Neural cell (in vitro differentiated cells): Measurements from ENCODE around the gene SERTAD2. TPM values are rescaled to one million over a fixed set of nuclear protein-coding genes. Genes with fewer than 3 reads are reported as not detected.

Experiments used
- H2AFZ ChIP-seq: fragments of 200-600, 300-800 bp; sonication (generic), shearing (Covaris generic); 2 replicates; pipeline ENCODE4 v1.6.0; 2014; ENCODE audit warnings: low read depth, mild to moderate bottlenecking, antibody characterized with exemption, low read length, moderate library complexity
- H3F3A ChIP-seq: fragments of 200-600 bp; shearing (Covaris generic); 2 replicates; pipeline ENCODE4 v1.6.1; 2016; ENCODE audit warnings: mild to moderate bottlenecking, moderate library complexity, mixed read lengths, antibody characterized with exemption, low read length; ENCODE audit not compliant: insufficient read depth, poor library complexity, severe bottlenecking
- H3K27ac ChIP-seq: fragments of 200-600, 300-800 bp; sonication (generic), shearing (Covaris generic); 2 replicates; pipeline ENCODE4 v1.5.1; 2014; ENCODE audit warnings: mild to moderate bottlenecking, low read length, moderate library complexity
- H3K27me3 ChIP-seq: fragments of 300-800, 200-600 bp; sonication (generic), shearing (Covaris generic); 2 replicates; pipeline ENCODE4 v1.6.0; 2014; ENCODE audit warnings: mild to moderate bottlenecking, low read depth, low read length, moderate library complexity; ENCODE audit not compliant: insufficient read depth
- H3K36me3 ChIP-seq: fragments of 300-800, 200-600 bp; sonication (generic), shearing (Covaris generic); 2 replicates; pipeline ENCODE4 v1.5.1; 2014; ENCODE audit warnings: mild to moderate bottlenecking, antibody characterized with exemption, low read length, moderate library complexity; ENCODE audit not compliant: insufficient read depth
- H3K4me2 ChIP-seq: fragments of 300-800, 200-600 bp; sonication (generic), shearing (Covaris generic); 2 replicates; pipeline ENCODE4 v1.6.0; 2014; ENCODE audit warnings: mild to moderate bottlenecking, low read length
- H3K4me3 ChIP-seq: fragments of 300-800, 200-600 bp; sonication (generic), shearing (Covaris generic); 2 replicates; pipeline ENCODE4 v1.5.1; 2014; ENCODE audit warnings: mild to moderate bottlenecking, low read length, moderate library complexity
- H3K79me2 ChIP-seq: fragments of 200-600 bp; shearing (Covaris generic); replicated peaks from 2 replicates; pipeline ENCODE4 v1.6.0; 2014; ENCODE audit warnings: mild to moderate bottlenecking, low read length, moderate library complexity; ENCODE audit not compliant: insufficient read depth
- H3K9ac ChIP-seq: fragments of 300-800, 200-600 bp; sonication (generic), shearing (Covaris generic); 2 replicates; pipeline ENCODE4 v1.6.1; 2016; ENCODE audit warnings: mild to moderate bottlenecking, low read length, mixed read lengths
- H3K9me2 ChIP-seq: fragments of 200-600 bp; shearing (Covaris generic); 2 replicates; pipeline ENCODE4 v1.6.1; 2016; ENCODE audit warnings: mild to moderate bottlenecking, low read length, mixed read lengths; ENCODE audit not compliant: insufficient read depth
- H3K9me3 ChIP-seq: fragments of 200-600, 300-800 bp; sonication (generic), shearing (Covaris generic); 2 replicates; pipeline ENCODE4 v1.6.1; 2016; ENCODE audit warnings: mild to moderate bottlenecking, mixed run types, low read length, moderate library complexity, mixed read lengths
- H4K20me1 ChIP-seq: fragments of 200-600 bp; shearing (Covaris generic); 2 replicates; pipeline ENCODE4 v1.6.1; 2016; ENCODE audit warnings: mild to moderate bottlenecking, mixed run types; ENCODE audit not compliant: insufficient read depth
- EP300 ChIP-seq: fragments of 450-650 bp; conservative IDR thresholded peaks from 2 replicates; pipeline ENCODE4 v1.6.1; 2014; ENCODE audit warnings: antibody characterized with exemption, mild to moderate bottlenecking, moderate library complexity; ENCODE audit not compliant: poor library complexity, severe bottlenecking
- EZH2 ChIP-seq: fragments of 200-600, 300-800 bp; shearing (Covaris generic), sonication (generic); IDR thresholded peaks from 2 replicates; pipeline ENCODE4 v1.6.1; 2014; ENCODE audit warnings: antibody characterized with exemption, low read length, borderline replicate concordance, mild to moderate bottlenecking; ENCODE audit not compliant: insufficient read depth, poor library complexity, severe bottlenecking
- MXI1 ChIP-seq: fragments of 450-650 bp; conservative IDR thresholded peaks from 2 replicates; pipeline ENCODE4 v1.6.1; 2014; ENCODE audit warnings: antibody characterized with exemption, mild to moderate bottlenecking; ENCODE audit not compliant: poor library complexity, severe bottlenecking
- POLR2AphosphoS5 ChIP-seq: IDR thresholded peaks from 2 replicates; pipeline ENCODE4 v1.6.1; 2012
- RAD21 ChIP-seq: fragments of 450-650 bp; conservative IDR thresholded peaks from 2 replicates; pipeline ENCODE4 v1.6.1; 2014; ENCODE audit warnings: antibody characterized with exemption, mild to moderate bottlenecking, moderate library complexity
- REST ChIP-seq: IDR thresholded peaks from 2 replicates; pipeline ENCODE4 v1.6.1; 2012; ENCODE audit warnings: borderline replicate concordance
- TAF1 ChIP-seq: IDR thresholded peaks from 2 replicates; pipeline ENCODE4 v1.6.1; 2012; ENCODE audit warnings: low read depth
- polyA plus RNA-seq: library from polyadenylated mRNA; depleted of rRNA; stranded (reverse); fragments of >200 nt; gene quantifications from 2 replicates; pipeline ENCODE4 v1.2.3, GENCODE V29; 2014
- TF ChIP-seq, protein P1 (sequence below): fragments of 450-650 bp; IDR thresholded peaks from 2 replicates; pipeline ENCODE4 v1.5.1; 2014; ENCODE audit warnings: antibody characterized with exemption, mild to moderate bottlenecking, moderate library complexity; ENCODE audit not compliant: poor library complexity, severe bottlenecking

SERTAD2 gene
- polyA plus RNA-seq, 1 donor from 2014 or later, result 4.7 TPM

DNA sequence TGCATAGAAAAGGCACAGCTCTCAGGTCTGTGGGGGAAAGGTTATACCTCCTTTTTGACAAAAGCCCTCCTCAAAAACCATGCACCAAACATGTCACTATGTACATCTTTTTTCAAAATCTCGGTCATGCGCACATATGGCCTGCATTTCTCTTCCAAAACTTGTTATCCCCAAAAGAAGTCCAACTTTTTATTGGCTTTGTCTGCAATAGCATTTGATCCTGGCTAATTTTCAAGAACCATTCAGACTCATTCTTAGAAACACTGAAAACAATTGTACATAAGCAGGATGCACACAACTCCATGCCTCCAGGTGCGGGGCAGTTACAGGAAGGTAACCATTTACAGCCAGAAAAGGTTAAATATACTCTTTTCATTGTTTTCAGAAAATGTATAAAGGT, 21.9 kb downstream of the SERTAD2 start:
- no peak overlapping the region for H3K4me2 ChIP-seq
- H3K27ac ChIP-seq, result no peak overlapping the region
- no peaks in the 10 kb centered on the region for H3K79me2 ChIP-seq
- no peaks in the 10 kb centered on the region for H4K20me1 ChIP-seq
- peaks cover 4% of the 10 kb centered on the region for H3K36me3 ChIP-seq
- TF ChIP-seq EP300, result no peak
- no peaks in the 10 kb centered on the region for H3K9me2 ChIP-seq
- H3K9ac ChIP-seq, result no peak overlapping the region
- no peaks in the 10 kb centered on the region for H3K27me3 ChIP-seq
- H3K4me3 ChIP-seq, result no peak overlapping the region
- no peaks in the 10 kb centered on the region for H3K9me3 ChIP-seq
- no peaks in the 10 kb centered on the region for H3F3A ChIP-seq
- H2AFZ ChIP-seq, result no peak overlapping the region

DNA sequence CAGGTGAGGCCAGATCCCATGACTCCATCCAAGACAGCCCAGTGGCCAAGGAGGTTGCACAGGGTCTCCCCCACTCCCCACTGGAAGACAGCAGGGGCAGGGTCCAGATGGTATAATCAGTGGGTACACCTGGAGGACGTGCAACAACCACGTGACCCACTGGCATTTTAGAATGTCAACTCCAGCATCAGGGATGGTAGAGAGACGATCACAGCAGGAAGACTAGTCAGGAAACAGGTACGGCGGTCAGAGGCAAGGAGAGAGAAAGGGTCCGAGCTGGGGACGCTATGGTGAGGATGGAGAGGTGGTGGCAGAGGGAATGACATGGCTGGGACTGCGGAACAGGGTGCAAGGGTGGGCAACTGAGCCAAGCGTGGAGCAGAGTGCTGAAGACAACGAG, 23.0 kb downstream of the SERTAD2 start:
- Histone ChIP-seq H3K9ac (no peak overlapping the region), H3K36me3 (peaks cover 2% of the 10 kb centered on the region), H3K27ac (no peak overlapping the region), H3K9me3 (no peaks in the 10 kb centered on the region), H3K79me2 (no peaks in the 10 kb centered on the region), H4K20me1 (no peaks in the 10 kb centered on the region), H3F3A (no peaks in the 10 kb centered on the region), H3K9me2 (no peaks in the 10 kb centered on the region), H3K4me2 (no peak overlapping the region), H2AFZ (no peak overlapping the region), H3K4me3 (no peak overlapping the region), H3K27me3 (no peaks in the 10 kb centered on the region)
- no peak for TF ChIP-seq EZH2
- TF ChIP-seq MXI1, result no peak
- TF ChIP-seq TAF1, result no peak
- TF ChIP-seq, protein P1, sequence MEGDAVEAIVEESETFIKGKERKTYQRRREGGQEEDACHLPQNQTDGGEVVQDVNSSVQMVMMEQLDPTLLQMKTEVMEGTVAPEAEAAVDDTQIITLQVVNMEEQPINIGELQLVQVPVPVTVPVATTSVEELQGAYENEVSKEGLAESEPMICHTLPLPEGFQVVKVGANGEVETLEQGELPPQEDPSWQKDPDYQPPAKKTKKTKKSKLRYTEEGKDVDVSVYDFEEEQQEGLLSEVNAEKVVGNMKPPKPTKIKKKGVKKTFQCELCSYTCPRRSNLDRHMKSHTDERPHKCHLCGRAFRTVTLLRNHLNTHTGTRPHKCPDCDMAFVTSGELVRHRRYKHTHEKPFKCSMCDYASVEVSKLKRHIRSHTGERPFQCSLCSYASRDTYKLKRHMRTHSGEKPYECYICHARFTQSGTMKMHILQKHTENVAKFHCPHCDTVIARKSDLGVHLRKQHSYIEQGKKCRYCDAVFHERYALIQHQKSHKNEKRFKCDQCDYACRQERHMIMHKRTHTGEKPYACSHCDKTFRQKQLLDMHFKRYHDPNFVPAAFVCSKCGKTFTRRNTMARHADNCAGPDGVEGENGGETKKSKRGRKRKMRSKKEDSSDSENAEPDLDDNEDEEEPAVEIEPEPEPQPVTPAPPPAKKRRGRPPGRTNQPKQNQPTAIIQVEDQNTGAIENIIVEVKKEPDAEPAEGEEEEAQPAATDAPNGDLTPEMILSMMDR, result no peak

GRCh38 chr2:64629875-64630274, 23.8 kb downstream of the SERTAD2 start:
- TF ChIP-seq EZH2 (no peak), TAF1 (no peak), POLR2AphosphoS5 (no peak), MXI1 (no peak), RAD21 (no peak), EP300 (no peak), REST (no peak)
- H3K4me3 ChIP-seq, result no peak overlapping the region
- no peak overlapping the region for H3K4me2 ChIP-seq
- H3K9me3 ChIP-seq, result no peaks in the 10 kb centered on the region
- no peak overlapping the region for H3K9ac ChIP-seq
- no peaks in the 10 kb centered on the region for H3K36me3 ChIP-seq
- no peaks in the 10 kb centered on the region for H3K79me2 ChIP-seq
- no peaks in the 10 kb centered on the region for H3F3A ChIP-seq
- no peak overlapping the region for H3K27ac ChIP-seq
- no peaks in the 10 kb centered on the region for H3K27me3 ChIP-seq
- no peaks in the 10 kb centered on the region for H4K20me1 ChIP-seq
- no peak overlapping the region for H2AFZ ChIP-seq
- H3K9me2 ChIP-seq, result no peaks in the 10 kb centered on the region
